ENCODE data around the gene CCDC170. TPM values are rescaled to one million over a fixed set of nuclear protein-coding genes. Genes with fewer than 3 reads are reported as not detected.

CCDC170 gene
- total and polyA plus RNA-seq, 9 of the 15 experiments (the other 6 are each of a cell fraction or from before 2014, with no cell fraction given), result 0.01 to 0.18 (median 0.05) TPM; not detected in 6

- TF ChIP-seq, protein P1, sequence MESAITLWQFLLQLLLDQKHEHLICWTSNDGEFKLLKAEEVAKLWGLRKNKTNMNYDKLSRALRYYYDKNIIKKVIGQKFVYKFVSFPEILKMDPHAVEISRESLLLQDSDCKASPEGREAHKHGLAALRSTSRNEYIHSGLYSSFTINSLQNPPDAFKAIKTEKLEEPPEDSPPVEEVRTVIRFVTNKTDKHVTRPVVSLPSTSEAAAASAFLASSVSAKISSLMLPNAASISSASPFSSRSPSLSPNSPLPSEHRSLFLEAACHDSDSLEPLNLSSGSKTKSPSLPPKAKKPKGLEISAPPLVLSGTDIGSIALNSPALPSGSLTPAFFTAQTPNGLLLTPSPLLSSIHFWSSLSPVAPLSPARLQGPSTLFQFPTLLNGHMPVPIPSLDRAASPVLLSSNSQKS (CRISPR knock-in tag; IDR thresholded peaks at IDR 0.05), result no peak
- TF ChIP-seq BRF1 (IDR thresholded peaks at IDR 0.05; ENCODE audit: borderline replicate concordance, extremely low read depth, insufficient read length), result no peak
Observed at GRCh38 chr6:151659212-151659611, 165.4 kb downstream of the CCDC170 start (continued).

DNA sequence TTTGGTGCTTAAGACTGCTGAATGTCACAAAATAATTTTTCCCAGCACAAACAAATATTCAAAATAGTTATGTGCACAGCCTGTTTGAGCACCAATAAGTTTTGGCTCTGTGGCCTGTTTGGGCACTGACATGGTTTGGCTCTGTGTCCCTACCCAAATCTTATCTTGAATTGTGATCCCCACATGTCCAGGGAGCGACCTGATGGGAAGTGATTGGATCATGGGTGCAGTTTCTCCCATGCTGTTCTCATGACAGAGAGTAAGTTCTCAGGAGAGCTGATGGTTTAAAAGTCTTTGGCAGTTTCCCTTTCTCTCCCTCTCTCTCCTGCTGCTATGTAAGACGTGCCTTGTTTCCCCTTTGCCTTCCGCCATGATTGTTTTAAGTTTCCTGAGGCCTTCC, 167.7 kb downstream of the CCDC170 start:
- BruUV-seq (replicated peaks), result no TSS peak
- CTCF ChIA-PET (ENCODE audit: low intra/inter-chr PET ratio), result interaction anchor here (0.6 kb wide), 1 partner anchor 541 kb away, joined by 4 read pairs; no protein-coding TSS in a partner anchor
- Histone ChIP-seq H3K27me3 (ENCODE audit: control insufficient read depth in 2 of 2, insufficient read depth in 2 of 2, low read length in 2 of 2) (no peaks in the 10 kb centered on the region), H3K9me3 (replicated peaks; ENCODE audit: control insufficient read depth, insufficient read depth, low read depth, low read length) (no peaks in the 10 kb centered on the region), H3K36me3 (ENCODE audit: control insufficient read depth, insufficient read depth, low read length) (no peaks in the 10 kb centered on the region), H4K20me1 (replicated peaks; ENCODE audit: control insufficient read depth, insufficient read depth, low read length) (no peaks in the 10 kb centered on the region), H3K4me2 (ENCODE audit: insufficient read depth, low read length) (no peak overlapping the region), H3K27ac (ENCODE audit: extremely low read depth, low read depth, low read length) (no peak overlapping the region), H3K4me1 (replicated peaks in 1 of 2; ENCODE audit: control insufficient read depth in 2 of 2, insufficient read depth in 2 of 2, low read length in 2 of 2) (no peaks in the 10 kb centered on the region), H2AFZ (ENCODE audit: low read depth, low read length) (no peak overlapping the region), H3K9ac (ENCODE audit: insufficient read depth in 1 of 2, low read depth in 2 of 2, low read length in 2 of 2) (no peak overlapping the region), H3K4me3 (no peak overlapping the region), H3K79me2 (ENCODE audit: control insufficient read depth, insufficient read depth, low read length) (no peaks in the 10 kb centered on the region), H3K9me1 (ENCODE audit: control insufficient read depth, insufficient read depth, low read length) (no peaks in the 10 kb centered on the region)
- DNase-seq (ENCODE audit: extremely low read depth in 1 of 4, low spot score in 3 of 4), result no peak
- 4% methylated on average over 3 of the region's 3 CpGs for WGBS (ENCODE audit: insufficient coverage, low coverage, missing lambda C conversion rate)
- no peak for ATAC-seq
- POLR2A ChIA-PET, result no interaction called here
- intact Hi-C loops (cut with micrococcal nuclease) (loop anchor here (5.0 kb wide), 1 partner anchor 606 kb away; no protein-coding TSS in a partner anchor), in situ Hi-C loops (cut with MboI) (no loop called here)
- FAIRE-seq, result peak; percentile 46
- no peak for TF ChIP-seq STAT5A (IDR thresholded peaks at IDR 0.05; ENCODE audit: borderline replicate concordance, low read length)
- TF ChIP-seq RBM15 (IDR thresholded peaks at IDR 0.05; ENCODE audit: insufficient read depth, low read length), result no peak
- TF ChIP-seq MXI1 (IDR thresholded peaks at IDR 0.05; ENCODE audit: low read depth, low read length), result no peak
- TF ChIP-seq, protein P2, sequence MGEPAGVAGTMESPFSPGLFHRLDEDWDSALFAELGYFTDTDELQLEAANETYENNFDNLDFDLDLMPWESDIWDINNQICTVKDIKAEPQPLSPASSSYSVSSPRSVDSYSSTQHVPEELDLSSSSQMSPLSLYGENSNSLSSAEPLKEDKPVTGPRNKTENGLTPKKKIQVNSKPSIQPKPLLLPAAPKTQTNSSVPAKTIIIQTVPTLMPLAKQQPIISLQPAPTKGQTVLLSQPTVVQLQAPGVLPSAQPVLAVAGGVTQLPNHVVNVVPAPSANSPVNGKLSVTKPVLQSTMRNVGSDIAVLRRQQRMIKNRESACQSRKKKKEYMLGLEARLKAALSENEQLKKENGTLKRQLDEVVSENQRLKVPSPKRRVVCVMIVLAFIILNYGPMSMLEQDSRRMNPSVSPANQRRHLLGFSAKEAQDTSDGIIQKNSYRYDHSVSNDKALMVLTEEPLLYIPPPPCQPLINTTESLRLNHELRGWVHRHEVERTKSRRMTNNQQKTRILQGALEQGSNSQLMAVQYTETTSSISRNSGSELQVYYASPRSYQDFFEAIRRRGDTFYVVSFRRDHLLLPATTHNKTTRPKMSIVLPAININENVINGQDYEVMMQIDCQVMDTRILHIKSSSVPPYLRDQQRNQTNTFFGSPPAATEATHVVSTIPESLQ (CRISPR knock-in tag; IDR thresholded peaks at IDR 0.05), result no peak
- no peak for TF ChIP-seq SRSF9 (IDR thresholded peaks at IDR 0.05; ENCODE audit: borderline replicate concordance, low read depth, low read length)
- TF ChIP-seq SMAD2 (IDR thresholded peaks at IDR 0.05; ENCODE audit: low read depth, low read length), result no peak
- no peak for TF ChIP-seq CBX3 (IDR thresholded peaks at IDR 0.05; ENCODE audit: borderline replicate concordance in 1 of 2, low read length in 2 of 2)
- TF ChIP-seq, protein P3, sequence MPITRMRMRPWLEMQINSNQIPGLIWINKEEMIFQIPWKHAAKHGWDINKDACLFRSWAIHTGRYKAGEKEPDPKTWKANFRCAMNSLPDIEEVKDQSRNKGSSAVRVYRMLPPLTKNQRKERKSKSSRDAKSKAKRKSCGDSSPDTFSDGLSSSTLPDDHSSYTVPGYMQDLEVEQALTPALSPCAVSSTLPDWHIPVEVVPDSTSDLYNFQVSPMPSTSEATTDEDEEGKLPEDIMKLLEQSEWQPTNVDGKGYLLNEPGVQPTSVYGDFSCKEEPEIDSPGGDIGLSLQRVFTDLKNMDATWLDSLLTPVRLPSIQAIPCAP (CRISPR knock-in tag; IDR thresholded peaks at IDR 0.05; ENCODE audit: borderline replicate concordance), result no peak
- TF ChIP-seq SMARCE1 (IDR thresholded peaks at IDR 0.05), result no peak
- no peak for TF ChIP-seq ZNF584 (CRISPR knock-in tag; IDR thresholded peaks at IDR 0.05; ENCODE audit: low read depth)
- TF ChIP-seq, protein P4, sequence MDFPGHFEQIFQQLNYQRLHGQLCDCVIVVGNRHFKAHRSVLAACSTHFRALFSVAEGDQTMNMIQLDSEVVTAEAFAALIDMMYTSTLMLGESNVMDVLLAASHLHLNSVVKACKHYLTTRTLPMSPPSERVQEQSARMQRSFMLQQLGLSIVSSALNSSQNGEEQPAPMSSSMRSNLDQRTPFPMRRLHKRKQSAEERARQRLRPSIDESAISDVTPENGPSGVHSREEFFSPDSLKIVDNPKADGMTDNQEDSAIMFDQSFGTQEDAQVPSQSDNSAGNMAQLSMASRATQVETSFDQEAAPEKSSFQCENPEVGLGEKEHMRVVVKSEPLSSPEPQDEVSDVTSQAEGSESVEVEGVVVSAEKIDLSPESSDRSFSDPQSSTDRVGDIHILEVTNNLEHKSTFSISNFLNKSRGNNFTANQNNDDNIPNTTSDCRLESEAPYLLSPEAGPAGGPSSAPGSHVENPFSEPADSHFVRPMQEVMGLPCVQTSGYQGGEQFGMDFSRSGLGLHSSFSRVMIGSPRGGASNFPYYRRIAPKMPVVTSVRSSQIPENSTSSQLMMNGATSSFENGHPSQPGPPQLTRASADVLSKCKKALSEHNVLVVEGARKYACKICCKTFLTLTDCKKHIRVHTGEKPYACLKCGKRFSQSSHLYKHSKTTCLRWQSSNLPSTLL (IDR thresholded peaks at IDR 0.05), result no peak
- TF ChIP-seq SETDB1 (IDR thresholded peaks at IDR 0.05; ENCODE audit: low read length), result no peak
- TF ChIP-seq PHTF2 (CRISPR knock-in tag; IDR thresholded peaks at IDR 0.05), result no peak
- no peak for TF ChIP-seq ZFP1 (CRISPR knock-in tag; IDR thresholded peaks at IDR 0.05)
